ENCODE results near the gene PAPSS2. TPM values are rescaled to one million over a fixed set of nuclear protein-coding genes. Genes with fewer than 3 reads are reported as not detected.

PAPSS2 gene
- total and polyA plus RNA-seq, 2 experiments from 2014 or later = 38.3 to 58.0 TPM

- WGBS (ENCODE audit: low lambda C conversion rate, missing lambda C conversion rate) = 95% methylated on average over 3 of the region's 3 CpGs
- DNase-seq (ENCODE audit: low spot score) = no peak
Measured at GRCh38 chr10:87790185-87790584, 130.5 kb downstream of the PAPSS2 start.

DNA sequence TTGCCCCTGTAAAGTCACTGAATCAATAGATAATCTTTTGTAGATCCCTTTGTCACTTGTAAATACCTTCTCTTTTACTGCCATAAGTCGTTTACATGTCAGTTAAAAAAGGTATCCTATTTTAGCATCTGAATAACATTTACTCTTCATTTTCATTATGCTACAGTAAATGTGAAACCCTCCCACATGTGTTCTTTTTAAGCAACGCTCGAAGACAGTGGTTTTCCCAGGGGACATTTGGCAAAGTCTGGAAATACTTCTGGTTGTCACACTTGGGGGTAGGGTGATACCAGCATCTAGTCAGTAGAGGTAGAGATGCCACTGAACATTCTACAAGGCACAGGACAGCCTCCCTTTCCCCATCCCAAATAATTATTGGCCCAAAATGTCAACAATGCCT, 134.6 kb downstream of the PAPSS2 start:
- H2AFZ ChIP-seq = no peak overlapping the region
- no peak overlapping the region for H3K27ac ChIP-seq
- DNase-seq (ENCODE audit: low spot score) = no peak
- peaks cover 36% of the 10 kb centered on the region for H3K79me2 ChIP-seq
- no peaks in the 10 kb centered on the region for H3K36me3 ChIP-seq (replicated peaks; ENCODE audit: insufficient read depth, low read depth)
- TF ChIP-seq EZH2phosphoT487 (IDR thresholded peaks at IDR 0.05; ENCODE audit: low read depth, severe bottlenecking, unreplicated experiment) = no peak
- no peak for TF ChIP-seq CTCF (IDR thresholded peaks at IDR 0.05; ENCODE audit: poor library complexity)
- TF ChIP-seq EZH2 (IDR thresholded peaks at IDR 0.05; ENCODE audit: borderline replicate concordance) = no peak
- WGBS (ENCODE audit: low lambda C conversion rate, missing lambda C conversion rate) = 73% methylated on average over 3 of the region's 3 CpGs
- H3K9me2 ChIP-seq (replicated peaks; ENCODE audit: insufficient read depth) = no peaks in the 10 kb centered on the region
- H3K9me3 ChIP-seq (ENCODE audit: low read depth) = no peaks in the 10 kb centered on the region
- H3K4me1 ChIP-seq (ENCODE audit: insufficient read depth) = no peaks in the 10 kb centered on the region
- no peaks in the 10 kb centered on the region for H3K27me3 ChIP-seq
- no peaks in the 10 kb centered on the region for H4K20me1 ChIP-seq (ENCODE audit: insufficient read depth, poor library complexity, severe bottlenecking)
- H3K4me3 ChIP-seq = no peak overlapping the region
- no peak overlapping the region for H3K4me2 ChIP-seq

More at GRCh38 chr10:87790185-87790584, 130.5 kb downstream of the PAPSS2 start:
- no peaks in the 10 kb centered on the region for H3K9me2 ChIP-seq (replicated peaks; ENCODE audit: insufficient read depth)
- no peaks in the 10 kb centered on the region for H3K4me1 ChIP-seq (ENCODE audit: insufficient read depth)
- no peak overlapping the region for H3K4me2 ChIP-seq
- no peak overlapping the region for H2AFZ ChIP-seq
- no peaks in the 10 kb centered on the region for H3K27me3 ChIP-seq
- H3K4me3 ChIP-seq = no peak overlapping the region
- no peak overlapping the region for H3K27ac ChIP-seq
- no peaks in the 10 kb centered on the region for H4K20me1 ChIP-seq (ENCODE audit: insufficient read depth, poor library complexity, severe bottlenecking)
- peaks cover 4% of the 10 kb centered on the region for H3K36me3 ChIP-seq (replicated peaks; ENCODE audit: insufficient read depth, low read depth)
- TF ChIP-seq CTCF (IDR thresholded peaks at IDR 0.05; ENCODE audit: poor library complexity) (no peak), EZH2phosphoT487 (IDR thresholded peaks at IDR 0.05; ENCODE audit: low read depth, severe bottlenecking, unreplicated experiment) (no peak), EZH2 (IDR thresholded peaks at IDR 0.05; ENCODE audit: borderline replicate concordance) (no peak)
- H3K9me3 ChIP-seq (ENCODE audit: low read depth) = no peaks in the 10 kb centered on the region
- peaks cover 9% of the 10 kb centered on the region for H3K79me2 ChIP-seq

Other genes with a start within 250 kb of the PAPSS2 start
- gene MINPP1, start 155.0 kb upstream of the PAPSS2 start, total RNA-seq = 52.3 and 56.1 TPM in 2 replicates
- gene MINPP1, start 155.0 kb upstream of the PAPSS2 start, polyA plus RNA-seq = 38.7 and 46.0 TPM in 2 replicates
- 50.7 and 52.6 TPM in 2 replicates for gene ATAD1, start 158.3 kb downstream of the PAPSS2 start, total RNA-seq
- 31.6 and 33.4 TPM in 2 replicates for gene ATAD1, start 158.3 kb downstream of the PAPSS2 start, polyA plus RNA-seq
- 0.53 and 1.2 TPM in 2 replicates for gene KLLN, start 203.7 kb downstream of the PAPSS2 start, total RNA-seq
- gene KLLN, start 203.7 kb downstream of the PAPSS2 start, polyA plus RNA-seq = 0.21 and 0.50 TPM in 2 replicates
- gene PTEN, start 203.7 kb downstream of the PAPSS2 start, total RNA-seq = 102 and 128 TPM in 2 replicates
- 32.8 and 33.6 TPM in 2 replicates for gene PTEN, start 203.7 kb downstream of the PAPSS2 start, polyA plus RNA-seq